ENCODE results near the gene INPP5D.

- TF ChIP-seq EP300 (IDR thresholded peaks at IDR 0.05) (no peak), CTCF (IDR thresholded peaks at IDR 0.05) (no peak), HMGXB4 (CRISPR knock-in tag; IDR thresholded peaks at IDR 0.05; ENCODE audit: borderline replicate concordance) (no peak), POLR2A (IDR thresholded peaks at IDR 0.05; ENCODE audit: low read length) (no peak), REST (IDR thresholded peaks at IDR 0.05) (no peak), HOXA7 (CRISPR knock-in tag; IDR thresholded peaks at IDR 0.05) (no peak), CEBPB (IDR thresholded peaks at IDR 0.05) (no peak), CHD2 (IDR thresholded peaks at IDR 0.05; ENCODE audit: low read length, partially characterized antibody) (no peak), ELK1 (IDR thresholded peaks at IDR 0.05; ENCODE audit: low read depth, low read length) (no peak)
Observed at GRCh38 chr2:233015019-233015645, 45.0 kb upstream of the INPP5D start.

All from A549 (cell line).